Fibroblast of pulmonary artery (primary cell): ENCODE measurements around the gene BMP7.

Experiments used
- DNase-seq: peaks from one replicate; pipeline ENCODE4 v3.0.0-alpha.2; 2010; ENCODE audit warnings: low read depth
- H3K4me3 ChIP-seq: replicated peaks from 2 replicates; pipeline ENCODE4 v1.5.1; 2011; ENCODE audit warnings: low read depth, mild to moderate bottlenecking, control low read depth, low read length, moderate library complexity
- CTCF ChIP-seq: IDR thresholded peaks from 2 replicates; pipeline ENCODE4 v1.5.1; 2011; ENCODE audit warnings: mild to moderate bottlenecking, control low read depth, low read length, inconsistent platforms; ENCODE audit errors: missing control alignments

The BMP7 gene

GRCh38 chr20:57207251-57207650 is 59.2 kb downstream of the BMP7 start:
- no peak for DNase-seq
- TF ChIP-seq CTCF = no peak
- H3K4me3 ChIP-seq = no peak overlapping the region

- no peak for DNase-seq
- no peak overlapping the region for H3K4me3 ChIP-seq
Measured at GRCh38 chr20:57205606-57206219, 60.7 kb downstream of the BMP7 start.

GRCh38 chr20:57203986-57204385 is 62.5 kb downstream of the BMP7 start:
- H3K4me3 ChIP-seq = no peak overlapping the region
- TF ChIP-seq CTCF = no peak
- no peak for DNase-seq

More at GRCh38 chr20:57205606-57206219, 60.7 kb downstream of the BMP7 start:
- TF ChIP-seq CTCF = no peak

- no peak for DNase-seq
- TF ChIP-seq CTCF = no peak
- no peak overlapping the region for H3K4me3 ChIP-seq
Measured at GRCh38 chr20:57203204-57203603, 63.2 kb downstream of the BMP7 start.

GRCh38 chr20:57202309-57202708 is 64.1 kb downstream of the BMP7 start:
- no peak for TF ChIP-seq CTCF
- H3K4me3 ChIP-seq = no peak overlapping the region
- DNase-seq = no peak

GRCh38 chr20:57200882-57201695 is 65.4 kb downstream of the BMP7 start:
- no peak for DNase-seq
- H3K4me3 ChIP-seq = no peak overlapping the region
- TF ChIP-seq CTCF = no peak
